Measurements from ENCODE around the gene THAP6. TPM values are rescaled to one million over a fixed set of nuclear protein-coding genes. Genes with fewer than 3 reads are reported as not detected.
"Not testable (repeated sequence)": the region's sequence is repeated elsewhere in the genome, so short reads cannot be mapped to it uniquely, and the experiment has no call there.

THAP6 gene
- total and polyA plus RNA-seq, 9 donors = 10.5 to 16.6 (median 12.8) TPM

- peaks cover 13% of the 10 kb centered on the region for H3K36me3 ChIP-seq (ENCODE audit: control insufficient read depth, insufficient read depth, low read length)
- no peak for DNase-seq
- peaks cover 1% of the 10 kb centered on the region for H3K9me3 ChIP-seq (replicated peaks; ENCODE audit: control insufficient read depth, low read depth, low read length)
- H3K4me3 ChIP-seq (ENCODE audit: low read length) = no peak overlapping the region
- no peaks in the 10 kb centered on the region for H3K4me1 ChIP-seq (ENCODE audit: control insufficient read depth, insufficient read depth, low read length)
- no peaks in the 10 kb centered on the region for H3K27me3 ChIP-seq (ENCODE audit: control insufficient read depth, insufficient read depth, low read length)
- H3K27ac ChIP-seq (ENCODE audit: low read length) = no peak overlapping the region
Measured at GRCh38 chr4:75542824-75543223, 28.6 kb downstream of the THAP6 start.

- peaks cover 13% of the 10 kb centered on the region for H3K36me3 ChIP-seq (ENCODE audit: control insufficient read depth, insufficient read depth, low read length)
- H3K9me3 ChIP-seq (replicated peaks; ENCODE audit: control insufficient read depth, low read depth, low read length); H3K27me3 ChIP-seq (ENCODE audit: control insufficient read depth, insufficient read depth, low read length); DNase-seq; H3K4me3 ChIP-seq (ENCODE audit: low read length); H3K27ac ChIP-seq (ENCODE audit: low read length); H3K4me1 ChIP-seq (ENCODE audit: control insufficient read depth, insufficient read depth, low read length): not testable (repeated sequence)
- WGBS (ENCODE audit: insufficient coverage) = 93% methylated on average over 5 of the region's 8 CpGs
Measured at GRCh38 chr4:75544220-75544619, 29.9 kb downstream of the THAP6 start.

- 100% methylated on average over 2 of the region's 3 CpGs for WGBS (ENCODE audit: insufficient coverage)
- Histone ChIP-seq H3K27ac (ENCODE audit: low read length) (no peak overlapping the region), H3K36me3 (ENCODE audit: control insufficient read depth, insufficient read depth, low read length) (peaks cover 13% of the 10 kb centered on the region), H3K27me3 (ENCODE audit: control insufficient read depth, insufficient read depth, low read length) (no peaks in the 10 kb centered on the region), H3K4me3 (ENCODE audit: low read length) (no peak overlapping the region), H3K9me3 (replicated peaks; ENCODE audit: control insufficient read depth, low read depth, low read length) (no peaks in the 10 kb centered on the region), H3K4me1 (ENCODE audit: control insufficient read depth, insufficient read depth, low read length) (no peaks in the 10 kb centered on the region)
- no peak for DNase-seq
Measured at GRCh38 chr4:75544870-75545269, 30.6 kb downstream of the THAP6 start.

GRCh38 chr4:75545526-75545925 lies 31.3 kb downstream of the THAP6 start:
- no peak for DNase-seq
- Histone ChIP-seq H3K9me3 (replicated peaks; ENCODE audit: control insufficient read depth, low read depth, low read length) (no peaks in the 10 kb centered on the region), H3K4me3 (ENCODE audit: low read length) (no peak overlapping the region), H3K36me3 (ENCODE audit: control insufficient read depth, insufficient read depth, low read length) (peaks cover 13% of the 10 kb centered on the region), H3K4me1 (ENCODE audit: control insufficient read depth, insufficient read depth, low read length) (no peaks in the 10 kb centered on the region), H3K27ac (ENCODE audit: low read length) (no peak overlapping the region), H3K27me3 (ENCODE audit: control insufficient read depth, insufficient read depth, low read length) (no peaks in the 10 kb centered on the region)
- 93% methylated on average over 5 of the region's 5 CpGs for WGBS (ENCODE audit: insufficient coverage)

- H3K4me3 ChIP-seq (ENCODE audit: low read length) = no peak overlapping the region
- H3K36me3 ChIP-seq (ENCODE audit: control insufficient read depth, insufficient read depth, low read length) = peaks cover 13% of the 10 kb centered on the region
- no peaks in the 10 kb centered on the region for H3K9me3 ChIP-seq (replicated peaks; ENCODE audit: control insufficient read depth, low read depth, low read length)
- H3K4me1 ChIP-seq (ENCODE audit: control insufficient read depth, insufficient read depth, low read length) = no peaks in the 10 kb centered on the region
- no peak overlapping the region for H3K27ac ChIP-seq (ENCODE audit: low read length)
- peak; percentile 49 for DNase-seq
- no peaks in the 10 kb centered on the region for H3K27me3 ChIP-seq (ENCODE audit: control insufficient read depth, insufficient read depth, low read length)
- WGBS (ENCODE audit: insufficient coverage) = 60% methylated on average over 10 of the region's 15 CpGs
Measured at GRCh38 chr4:75547647-75548387, 33.5 kb downstream of the THAP6 start.

GRCh38 chr4:75549019-75549418 lies 34.7 kb downstream of the THAP6 start:
- 62% methylated on average over 2 of the region's 2 CpGs for WGBS (ENCODE audit: insufficient coverage)
- Histone ChIP-seq H3K36me3 (ENCODE audit: control insufficient read depth, insufficient read depth, low read length) (peaks cover 9% of the 10 kb centered on the region), H3K9me3 (replicated peaks; ENCODE audit: control insufficient read depth, low read depth, low read length) (no peaks in the 10 kb centered on the region), H3K27me3 (ENCODE audit: control insufficient read depth, insufficient read depth, low read length) (no peaks in the 10 kb centered on the region), H3K4me3 (ENCODE audit: low read length) (no peak overlapping the region), H3K4me1 (ENCODE audit: control insufficient read depth, insufficient read depth, low read length) (no peaks in the 10 kb centered on the region), H3K27ac (ENCODE audit: low read length) (no peak overlapping the region)
- no peak for DNase-seq

GRCh38 chr4:75552452-75552851 lies 38.2 kb downstream of the THAP6 start:
- H3K36me3 ChIP-seq (ENCODE audit: control insufficient read depth, insufficient read depth, low read length) = no peaks in the 10 kb centered on the region
- no peak overlapping the region for H3K4me3 ChIP-seq (ENCODE audit: low read length)
- H3K27ac ChIP-seq (ENCODE audit: low read length) = no peak overlapping the region
- no peaks in the 10 kb centered on the region for H3K9me3 ChIP-seq (replicated peaks; ENCODE audit: control insufficient read depth, low read depth, low read length)
- DNase-seq = no peak
- H3K27me3 ChIP-seq (ENCODE audit: control insufficient read depth, insufficient read depth, low read length) = no peaks in the 10 kb centered on the region
- no peaks in the 10 kb centered on the region for H3K4me1 ChIP-seq (ENCODE audit: control insufficient read depth, insufficient read depth, low read length)

DNA sequence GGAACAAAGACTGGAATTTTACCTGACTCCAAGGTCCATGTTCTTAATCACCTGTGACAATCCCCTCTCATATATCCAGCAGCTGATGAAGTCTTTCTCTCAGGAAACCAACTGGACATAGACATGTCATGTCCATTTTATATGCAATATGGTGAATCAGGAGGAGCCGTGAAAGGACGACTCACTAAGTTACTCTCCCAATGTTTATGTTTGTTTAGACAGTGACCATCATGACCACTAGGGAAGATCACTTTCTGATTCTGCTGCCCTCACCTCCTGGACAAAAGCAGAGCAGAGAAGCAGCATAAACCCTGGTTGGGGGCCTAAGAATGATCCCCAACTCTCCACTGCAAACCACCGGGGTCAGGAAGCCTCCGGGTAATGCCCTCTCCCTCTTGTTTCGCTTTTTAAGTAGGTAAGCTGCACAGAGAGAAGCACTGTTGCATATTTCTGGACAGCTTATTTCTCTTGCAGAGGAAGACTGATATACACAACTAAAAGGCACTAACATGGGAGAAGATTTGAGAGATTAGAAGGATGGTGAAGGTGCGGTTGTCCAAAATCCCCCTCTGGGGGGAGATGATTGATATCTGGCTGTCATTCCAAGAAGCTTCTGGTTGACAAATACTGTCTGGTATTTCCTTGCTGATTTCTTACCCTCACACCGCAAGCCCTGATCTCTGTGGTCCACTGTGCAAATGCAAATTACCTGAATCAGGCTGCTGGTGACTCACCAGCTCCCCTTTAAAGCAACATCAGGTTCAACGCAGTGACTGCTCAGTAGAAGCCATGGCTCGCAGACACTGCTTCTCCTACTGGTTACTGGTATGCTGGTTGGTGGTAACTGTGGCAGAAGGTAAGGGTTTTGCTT lies 41.3 kb downstream of the THAP6 start, which contains the start of gene ODAPH:
Gene ODAPH, plus strand, starts transcription at position 773 of the 871 bp plus-strand sequence. Its CDS starts 17 bp downstream, at position 790.
- DNase-seq = no peak
- 22% methylated on average over 1 of the region's 9 CpGs for WGBS (ENCODE audit: insufficient coverage)
- H3K27ac ChIP-seq (ENCODE audit: low read length) = no peak within 1 kb of the TSS
- no peaks in the 10 kb centered on the region for H3K36me3 ChIP-seq (ENCODE audit: control insufficient read depth, insufficient read depth, low read length)
- no peaks in the 10 kb centered on the region for H3K4me1 ChIP-seq (ENCODE audit: control insufficient read depth, insufficient read depth, low read length)
- no peaks in the 10 kb centered on the region for H3K9me3 ChIP-seq (replicated peaks; ENCODE audit: control insufficient read depth, low read depth, low read length)
- no peaks in the 10 kb centered on the region for H3K27me3 ChIP-seq (ENCODE audit: control insufficient read depth, insufficient read depth, low read length)
- H3K4me3 ChIP-seq (ENCODE audit: low read length) = no peak within 1 kb of the TSS

DNA sequence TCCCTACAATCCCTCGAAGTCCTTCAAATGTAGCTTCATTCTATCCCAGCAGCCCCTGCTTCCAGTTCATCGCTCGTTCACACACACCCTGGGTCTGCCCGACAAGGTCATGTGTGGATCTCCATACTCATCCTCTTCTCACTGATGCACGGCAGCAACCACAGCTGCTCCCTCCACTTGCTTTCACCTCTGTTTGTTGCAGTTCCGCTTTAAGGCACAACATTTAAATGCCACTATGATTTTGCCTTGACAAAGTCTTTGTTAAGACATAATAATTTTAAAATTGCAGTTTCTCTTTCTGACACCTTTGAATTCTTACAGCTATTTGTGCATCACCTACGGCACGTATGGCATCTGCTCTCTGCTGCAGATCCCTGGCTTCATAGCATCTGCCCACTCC lies 43.4 kb downstream of the THAP6 start:
- no peak for DNase-seq
- 70% methylated on average over 7 of the region's 8 CpGs for WGBS (ENCODE audit: insufficient coverage)
- H3K36me3 ChIP-seq (ENCODE audit: control insufficient read depth, insufficient read depth, low read length) = no peaks in the 10 kb centered on the region
- H3K4me3 ChIP-seq (ENCODE audit: low read length) = no peak overlapping the region
- H3K9me3 ChIP-seq (replicated peaks; ENCODE audit: control insufficient read depth, low read depth, low read length) = no peaks in the 10 kb centered on the region
- H3K4me1 ChIP-seq (ENCODE audit: control insufficient read depth, insufficient read depth, low read length) = no peaks in the 10 kb centered on the region
- no peaks in the 10 kb centered on the region for H3K27me3 ChIP-seq (ENCODE audit: control insufficient read depth, insufficient read depth, low read length)
- no peak overlapping the region for H3K27ac ChIP-seq (ENCODE audit: low read length)

GRCh38 chr4:75561789-75562188 lies 47.5 kb downstream of the THAP6 start:
- no peak overlapping the region for H3K4me3 ChIP-seq (ENCODE audit: low read length)
- H3K27ac ChIP-seq (ENCODE audit: low read length) = no peak overlapping the region
- H3K9me3 ChIP-seq (replicated peaks; ENCODE audit: control insufficient read depth, low read depth, low read length) = no peaks in the 10 kb centered on the region
- H3K27me3 ChIP-seq (ENCODE audit: control insufficient read depth, insufficient read depth, low read length) = no peaks in the 10 kb centered on the region
- H3K4me1 ChIP-seq (ENCODE audit: control insufficient read depth, insufficient read depth, low read length) = no peaks in the 10 kb centered on the region
- 73% methylated on average over 4 of the region's 8 CpGs for WGBS (ENCODE audit: insufficient coverage)
- no peak for DNase-seq
- H3K36me3 ChIP-seq (ENCODE audit: control insufficient read depth, insufficient read depth, low read length) = no peaks in the 10 kb centered on the region

All from muscle of leg (tissue), 11 donors.